A673 (cell line): ENCODE measurements around the gene RNF222. TPM values are rescaled to one million over a fixed set of nuclear protein-coding genes. Genes with fewer than 3 reads are reported as not detected.
A peak's percentile ranks its signal among the peaks of the same experiment; 100 is the strongest.

Source experiments
- BruUV-seq: library from RNA; stranded (reverse); fragments of 400-500 nt; replicated peaks from 2 replicates; lab custom pipeline; 2021; lab: Mats Ljungman, UMichigan
- CTCF ChIA-PET: fragments of 300-600 bp; sonication (Branson Sonifier 250); formaldehyde crosslinking; loops from one replicate; lab custom pipeline; 2022; ENCODE audit warnings: antibody characterized with exemption; lab: Charles Lee
- POLR2A ChIA-PET: fragments of 300-600 bp; sonication (Branson Sonifier 250); formaldehyde crosslinking; loops from one replicate; lab custom pipeline; 2022; ENCODE audit warnings: antibody characterized with exemption; ENCODE audit not compliant: low non-redundant PET; lab: Charles Lee
- DNase-seq: peaks from one replicate; pipeline ENCODE4 v3.0.0-alpha.2; 2015; ENCODE audit warnings: low spot score
- H3K27ac ChIP-seq: fragments of 200-600 bp; sonication (generic); 2 replicates; pipeline ENCODE4 v1.5.1; 2016; ENCODE audit warnings: mixed run types, low read depth, mild to moderate bottlenecking, mixed read lengths, antibody characterized with exemption, low read length; ENCODE audit not compliant: poor library complexity, severe bottlenecking
- H3K27me3 ChIP-seq: fragments of 200-600 bp; sonication (generic); replicated peaks from 2 replicates; pipeline ENCODE4 v1.6.1; 2017; ENCODE audit warnings: mixed run types, low read depth, mild to moderate bottlenecking, mixed read lengths, antibody characterized with exemption, low read length; ENCODE audit not compliant: insufficient read depth, poor library complexity
- H3K36me3 ChIP-seq: fragments of 200-600 bp; sonication (generic); 2 replicates; pipeline ENCODE4 v1.6.1; 2016; ENCODE audit warnings: mixed run types, mild to moderate bottlenecking, mixed read lengths, antibody characterized with exemption, low read length; ENCODE audit not compliant: insufficient read depth, poor library complexity, severe bottlenecking
- H3K4me1 ChIP-seq: fragments of 200-600 bp; sonication (generic); 2 replicates; pipeline ENCODE4 v1.6.1; 2017; ENCODE audit warnings: mixed run types, mild to moderate bottlenecking, mixed read lengths, antibody characterized with exemption, low read length; ENCODE audit not compliant: insufficient read depth, poor library complexity, severe bottlenecking
- H3K4me3 ChIP-seq: fragments of 200-600 bp; sonication (generic); 2 replicates; pipeline ENCODE4 v1.5.1; 2016; ENCODE audit warnings: low read depth, mixed run types, mild to moderate bottlenecking, mixed read lengths, low read length; ENCODE audit not compliant: poor library complexity, severe bottlenecking
- H3K9me3 ChIP-seq: fragments of 200-600 bp; sonication (generic); 2 replicates; pipeline ENCODE4 v1.6.1; 2016; ENCODE audit warnings: mixed run types, low read depth, mild to moderate bottlenecking, mixed read lengths, antibody characterized with exemption, low read length; ENCODE audit not compliant: poor library complexity, severe bottlenecking
- CTCF ChIP-seq: fragments of 300-800, 200-600 bp; sonication (generic); conservative IDR thresholded peaks from 2 replicates; pipeline ENCODE4 v1.5.1; 2017; ENCODE audit warnings: low read depth, mild to moderate bottlenecking, antibody characterized with exemption, low read length, moderate library complexity, mixed read lengths
- EZH2 ChIP-seq: fragments of 200-600 bp; sonication (generic); IDR thresholded peaks from 2 replicates; pipeline ENCODE4 v1.6.1; 2017; ENCODE audit warnings: borderline replicate concordance, low read depth, mild to moderate bottlenecking, mixed read lengths, antibody characterized with exemption, low read length; ENCODE audit not compliant: poor library complexity, severe bottlenecking
- intact Hi-C: fragments of 100-400 bp; cut with micrococcal nuclease; formaldehyde crosslinking; loops from one replicate; pipeline ENCODE4 v1.10.0; 2022; ENCODE audit not compliant: unreplicated experiment
- total RNA-seq: library from RNA; stranded (reverse); gene quantifications from 2 replicates; pipeline ENCODE4 v1.2.3, GENCODE V29; 2021

Gene RNF222
- total RNA-seq, 1 experiment from 2014 or later: not detected

GRCh38 chr17:8412089-8412488 lies 14.5 kb upstream of the RNF222 start:
- DNase-seq: no peak
- ChIA-PET CTCF (no interaction called here), POLR2A (no interaction called here)
- Histone ChIP-seq H3K4me3 (no peak overlapping the region), H3K27ac (no peak overlapping the region), H3K9me3 (no peaks in the 10 kb centered on the region), H3K4me1 (no peaks in the 10 kb centered on the region), H3K36me3 (no peaks in the 10 kb centered on the region), H3K27me3 (no peaks in the 10 kb centered on the region)
- intact Hi-C loops: loop anchor here (10.0 kb wide), 1 partner anchor 483 kb away; no protein-coding TSS in a partner anchor
- BruUV-seq: no TSS peak
- no peak for TF ChIP-seq EZH2
- no peak for TF ChIP-seq CTCF

GRCh38 chr17:8410883-8411238 lies 13.2 kb upstream of the RNF222 start:
- Histone ChIP-seq H3K36me3 (no peaks in the 10 kb centered on the region), H3K4me3 (no peak overlapping the region), H3K4me1 (no peaks in the 10 kb centered on the region), H3K9me3 (no peaks in the 10 kb centered on the region), H3K27ac (no peak overlapping the region), H3K27me3 (no peaks in the 10 kb centered on the region)
- no TSS peak for BruUV-seq
- ChIA-PET POLR2A (interaction anchor here (0.6 kb wide), 2 partner anchors 116 to 328 kb away, joined by 3 to 7 read pairs; partner anchors contain the start of gene SLC25A35), CTCF (interaction anchor here (1.2 to 1.4 kb wide), 2 partner anchors 335 to 375 kb away, joined by 7 to 14 read pairs; no protein-coding TSS in a partner anchor)
- no peak for DNase-seq
- TF ChIP-seq EZH2: no peak
- TF ChIP-seq CTCF: no peak
- intact Hi-C loops: loop anchor here (1.0 to 10.0 kb wide), 3 partner anchors 335 to 484 kb away; no protein-coding TSS in a partner anchor

GRCh38 chr17:8409966-8410882 lies 12.6 kb upstream of the RNF222 start:
- Histone ChIP-seq H3K27me3 (no peaks in the 10 kb centered on the region), H3K36me3 (no peaks in the 10 kb centered on the region), H3K4me3 (no peak overlapping the region), H3K9me3 (no peaks in the 10 kb centered on the region), H3K27ac (no peak overlapping the region), H3K4me1 (no peaks in the 10 kb centered on the region)
- peak; percentile 93 for DNase-seq
- POLR2A ChIA-PET: interaction anchor here (0.6 kb wide), 1 partner anchor 329 kb away, joined by 7 read pairs; no protein-coding TSS in a partner anchor
- CTCF ChIA-PET: interaction anchor here (0.6 to 1.4 kb wide), 9 partner anchors 10 to 1373 kb away, joined by 3 to 14 read pairs (median 4); partner anchors contain the start of gene NDEL1
- no TSS peak for BruUV-seq
- intact Hi-C loops: loop anchor here (1.0 to 10.0 kb wide), 3 partner anchors 336 to 485 kb away; no protein-coding TSS in a partner anchor
- TF ChIP-seq EZH2: no peak
- TF ChIP-seq CTCF: peak; percentile 94
